Esophagus squamous epithelium (tissue), 4 donors: ENCODE data around the gene ADGRF3.
A peak's percentile ranks its signal among the peaks of the same experiment; 100 is the strongest.
"Not testable (repeated sequence)": the region's sequence is repeated elsewhere in the genome, so short reads cannot be mapped to it uniquely, and the experiment has no call there.

ENCODE experiments used
- POLR2A ChIP-seq, 4 donors: fragments of 450-650 bp; IDR thresholded peaks; one replicate each; pipeline ENCODE4 v1.6.1; 2017; ENCODE audit warnings: antibody characterized with exemption in 4 of 4, mild to moderate bottlenecking in 4 of 4, moderate library complexity in 3 of 4
- TF ChIP-seq, protein P1 (sequence below), 6 experiments: fragments of 450-650 bp in 4 of 6; fragments of 200-600 bp in 2 of 6; sonication (generic) in 2 of 6; IDR thresholded peaks; one replicate each; pipeline ENCODE4 v1.5.1; 2016 to 2019; ENCODE audit warnings: antibody characterized with exemption in 6 of 6, mild to moderate bottlenecking in 4 of 6, moderate library complexity in 4 of 6

DNA sequence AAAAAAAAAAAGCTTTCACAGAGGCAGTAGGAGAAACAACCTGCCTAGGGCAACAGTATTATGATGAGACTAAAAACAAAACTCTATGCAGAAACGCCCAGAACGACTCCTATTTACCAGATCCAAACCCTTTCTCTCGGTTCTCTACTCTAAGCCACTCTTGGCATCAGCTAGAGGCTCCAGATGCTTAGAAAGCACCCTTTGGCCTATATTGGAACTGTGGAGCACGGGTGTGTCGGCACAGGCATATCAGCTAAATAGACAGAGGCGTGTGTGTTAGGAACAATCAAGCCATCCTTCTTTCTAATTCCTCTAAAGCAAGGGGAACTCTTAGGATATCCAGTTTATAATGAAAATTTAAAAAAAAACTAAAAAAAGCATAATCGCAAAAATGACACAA lies 41.5 kb downstream of the ADGRF3 start:
- TF ChIP-seq, protein P1, sequence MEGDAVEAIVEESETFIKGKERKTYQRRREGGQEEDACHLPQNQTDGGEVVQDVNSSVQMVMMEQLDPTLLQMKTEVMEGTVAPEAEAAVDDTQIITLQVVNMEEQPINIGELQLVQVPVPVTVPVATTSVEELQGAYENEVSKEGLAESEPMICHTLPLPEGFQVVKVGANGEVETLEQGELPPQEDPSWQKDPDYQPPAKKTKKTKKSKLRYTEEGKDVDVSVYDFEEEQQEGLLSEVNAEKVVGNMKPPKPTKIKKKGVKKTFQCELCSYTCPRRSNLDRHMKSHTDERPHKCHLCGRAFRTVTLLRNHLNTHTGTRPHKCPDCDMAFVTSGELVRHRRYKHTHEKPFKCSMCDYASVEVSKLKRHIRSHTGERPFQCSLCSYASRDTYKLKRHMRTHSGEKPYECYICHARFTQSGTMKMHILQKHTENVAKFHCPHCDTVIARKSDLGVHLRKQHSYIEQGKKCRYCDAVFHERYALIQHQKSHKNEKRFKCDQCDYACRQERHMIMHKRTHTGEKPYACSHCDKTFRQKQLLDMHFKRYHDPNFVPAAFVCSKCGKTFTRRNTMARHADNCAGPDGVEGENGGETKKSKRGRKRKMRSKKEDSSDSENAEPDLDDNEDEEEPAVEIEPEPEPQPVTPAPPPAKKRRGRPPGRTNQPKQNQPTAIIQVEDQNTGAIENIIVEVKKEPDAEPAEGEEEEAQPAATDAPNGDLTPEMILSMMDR (IDR thresholded peaks at IDR 0.05): peak in 2 of 6 experiments; percentile 6 to 11
- TF ChIP-seq POLR2A (IDR thresholded peaks at IDR 0.05): not testable (repeated sequence)
